C1 segment of cervical spinal cord (tissue), 14 donors: ENCODE measurements around the gene PPM1F.

Experiments used
- DNase-seq, 14 donors: peaks; one replicate each; lab custom pipeline; 2025; lab: John Stamatoyannopoulos, UW

The PPM1F gene

GRCh38 chr22:21952586-21953571 lies at the start of gene PPM1F:
Gene PPM1F (minus strand): TSS chr22:21952848. CDS start chr22:21946048, 6,800 bp downstream.
- peak; percentile 42 to 92 (median 75) for DNase-seq

GRCh38 chr22:22001664-22002525 lies 49.2 kb upstream of the PPM1F start:
- no peak for DNase-seq

- no peak for DNase-seq
Measured at GRCh38 chr22:21998595-21999247, 46.1 kb upstream of the PPM1F start.

- DNase-seq, result no peak
Measured at GRCh38 chr22:21996175-21996720, 43.6 kb upstream of the PPM1F start.

- no peak for DNase-seq
Measured at GRCh38 chr22:21995660-21996059, 43.0 kb upstream of the PPM1F start.

GRCh38 chr22:21994881-21995444 lies 42.3 kb upstream of the PPM1F start:
- no peak for DNase-seq

- DNase-seq, result no peak
Measured at GRCh38 chr22:21992593-21993237, 40.1 kb upstream of the PPM1F start.

- no peak for DNase-seq
Measured at GRCh38 chr22:21991774-21992173, 39.1 kb upstream of the PPM1F start.

GRCh38 chr22:21991304-21991596 lies 38.6 kb upstream of the PPM1F start:
- no peak for DNase-seq

GRCh38 chr22:21990445-21991303 lies 38.0 kb upstream of the PPM1F start:
- no peak for DNase-seq

GRCh38 chr22:21989049-21989448 lies 36.4 kb upstream of the PPM1F start:
- no peak for DNase-seq

- DNase-seq, result no peak
Measured at GRCh38 chr22:21985214-21985613, 32.6 kb upstream of the PPM1F start.

- DNase-seq, result no peak
Measured at GRCh38 chr22:21984793-21985192, 32.1 kb upstream of the PPM1F start.

GRCh38 chr22:21982338-21982965 lies 29.8 kb upstream of the PPM1F start, which contains the start of gene TOP3B:
Gene TOP3B (minus strand): TSS chr22:21982787. CDS start chr22:21975709, 7,078 bp downstream.
- peak; percentile 2 to 84 (median 68) for DNase-seq

GRCh38 chr22:21981874-21982273 lies 29.2 kb upstream of the PPM1F start:
- no peak for DNase-seq

- DNase-seq, result no peak
Measured at GRCh38 chr22:21980547-21980946, 27.9 kb upstream of the PPM1F start.

GRCh38 chr22:21978564-21979386 lies 26.1 kb upstream of the PPM1F start:
- DNase-seq, result peak in 1 of 14 donors; percentile 16

GRCh38 chr22:21977814-21978213 lies 25.2 kb upstream of the PPM1F start:
- no peak for DNase-seq
